RWPE2 (cell line): Measurements from ENCODE around the gene HTT-AS.
"Not testable (repeated sequence)": the region's sequence is repeated elsewhere in the genome, so short reads cannot be mapped to it uniquely, and the experiment has no call there.

ENCODE experiments used
- ATAC-seq: fragments of 200-7000 bp; cut with Tn5 transposase; 3 replicates; pipeline ENCODE4 v1.9.1; 2021; ENCODE audit warnings: low read depth
- DNase-seq: peaks from one replicate; pipeline ENCODE4 v3.0.0-alpha.2; 2020; ENCODE audit warnings: low spot score
- H3K27ac ChIP-seq: fragments of 450-650 bp; 2 replicates; pipeline ENCODE4 v1.5.1; 2017; ENCODE audit warnings: mild to moderate bottlenecking; ENCODE audit not compliant: poor library complexity, severe bottlenecking
- H3K27me3 ChIP-seq: fragments of 250-450 bp; sonication (Bioruptor Pico); 2 replicates; pipeline ENCODE4 v1.5.1; 2021; ENCODE audit warnings: mild to moderate bottlenecking, moderate library complexity; ENCODE audit not compliant: insufficient read depth, poor library complexity, severe bottlenecking
- H3K36me3 ChIP-seq: fragments of 250-450 bp; sonication (Bioruptor Pico); 2 replicates; pipeline ENCODE4 v1.5.1; 2020; ENCODE audit warnings: low read depth, mild to moderate bottlenecking, moderate library complexity
- H3K4me1 ChIP-seq: fragments of 250-450 bp; sonication (Bioruptor Pico); 2 replicates; pipeline ENCODE4 v1.5.1; 2021; ENCODE audit warnings: mild to moderate bottlenecking, moderate library complexity; ENCODE audit not compliant: insufficient read depth, poor library complexity, severe bottlenecking
- H3K4me3 ChIP-seq: fragments of 250-450 bp; sonication (Bioruptor Pico); 2 replicates; pipeline ENCODE4 v1.5.1; 2021; ENCODE audit warnings: mild to moderate bottlenecking, moderate library complexity; ENCODE audit not compliant: severe bottlenecking
- H3K9me3 ChIP-seq: fragments of 250-450 bp; sonication (Bioruptor Pico); 2 replicates; pipeline ENCODE4 v1.5.1; 2021; ENCODE audit warnings: mild to moderate bottlenecking, moderate library complexity; ENCODE audit not compliant: severe bottlenecking
- CTCF ChIP-seq: fragments of 450-650 bp; IDR thresholded peaks from one replicate; pipeline ENCODE4 v1.5.1; 2017; ENCODE audit warnings: mild to moderate bottlenecking, moderate library complexity; ENCODE audit not compliant: poor library complexity, severe bottlenecking

Gene HTT-AS

DNA sequence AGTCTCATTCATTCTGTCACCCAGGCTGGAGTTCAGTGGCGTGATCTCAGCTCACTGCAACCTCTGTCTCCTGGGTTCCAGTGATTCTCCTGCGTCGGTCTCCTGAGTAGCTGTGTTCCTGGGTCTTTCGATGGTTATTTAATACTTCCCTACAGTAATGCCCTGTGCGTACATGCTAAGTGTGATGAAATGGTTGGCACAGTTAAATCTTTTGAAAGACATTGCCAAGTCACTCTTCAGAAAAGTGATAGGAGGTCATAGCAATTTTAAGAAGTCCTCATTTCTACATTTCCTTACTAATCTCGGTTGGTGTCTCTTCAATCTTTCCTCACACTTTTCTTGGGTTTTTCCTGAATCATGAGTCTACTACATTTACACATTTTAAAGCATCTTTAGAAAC lies 14.4 kb downstream of the HTT-AS start:
- Histone ChIP-seq H3K4me3 (no peak overlapping the region), H3K9me3 (no peaks in the 10 kb centered on the region), H3K27me3 (no peaks in the 10 kb centered on the region), H3K36me3 (no peaks in the 10 kb centered on the region), H3K27ac (no peak overlapping the region), H3K4me1 (no peaks in the 10 kb centered on the region)
- ATAC-seq: no peak
- no peak for DNase-seq
- no peak for TF ChIP-seq CTCF

DNA sequence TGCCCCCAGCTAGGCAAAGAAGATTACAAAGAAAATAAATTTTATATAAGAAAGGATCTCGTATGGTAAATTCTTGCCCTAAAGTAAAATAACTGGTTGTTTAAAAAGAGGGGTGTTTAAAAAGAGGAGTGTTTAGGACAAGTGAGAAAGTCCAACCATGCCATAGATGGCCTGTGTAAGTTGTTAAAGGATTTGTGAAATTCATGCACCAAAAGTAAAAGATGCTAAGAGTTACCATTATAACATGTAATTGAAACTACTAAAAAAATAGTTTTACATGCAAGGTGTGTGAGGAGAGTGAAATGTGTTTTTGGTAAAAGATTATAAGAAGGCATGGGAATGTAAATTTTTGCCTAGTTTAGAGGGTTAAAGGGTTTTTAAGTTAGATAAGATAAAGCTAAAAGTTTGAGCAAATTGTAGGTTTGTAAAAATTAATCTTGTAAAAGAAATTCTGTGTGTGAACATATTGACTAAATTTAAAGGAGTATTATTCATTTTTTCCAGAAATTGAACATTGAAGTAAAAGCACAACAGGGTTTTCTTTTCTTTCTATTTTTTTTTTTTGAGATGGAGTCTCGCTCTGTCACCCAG lies 20.1 kb downstream of the HTT-AS start:
- ATAC-seq (no peak), DNase-seq (no peak)
- Histone ChIP-seq H3K27ac (no peak overlapping the region), H3K36me3 (no peaks in the 10 kb centered on the region), H3K27me3 (no peaks in the 10 kb centered on the region), H3K4me3 (no peak overlapping the region), H3K9me3 (no peaks in the 10 kb centered on the region), H3K4me1 (no peaks in the 10 kb centered on the region)
- TF ChIP-seq CTCF: no peak

DNA sequence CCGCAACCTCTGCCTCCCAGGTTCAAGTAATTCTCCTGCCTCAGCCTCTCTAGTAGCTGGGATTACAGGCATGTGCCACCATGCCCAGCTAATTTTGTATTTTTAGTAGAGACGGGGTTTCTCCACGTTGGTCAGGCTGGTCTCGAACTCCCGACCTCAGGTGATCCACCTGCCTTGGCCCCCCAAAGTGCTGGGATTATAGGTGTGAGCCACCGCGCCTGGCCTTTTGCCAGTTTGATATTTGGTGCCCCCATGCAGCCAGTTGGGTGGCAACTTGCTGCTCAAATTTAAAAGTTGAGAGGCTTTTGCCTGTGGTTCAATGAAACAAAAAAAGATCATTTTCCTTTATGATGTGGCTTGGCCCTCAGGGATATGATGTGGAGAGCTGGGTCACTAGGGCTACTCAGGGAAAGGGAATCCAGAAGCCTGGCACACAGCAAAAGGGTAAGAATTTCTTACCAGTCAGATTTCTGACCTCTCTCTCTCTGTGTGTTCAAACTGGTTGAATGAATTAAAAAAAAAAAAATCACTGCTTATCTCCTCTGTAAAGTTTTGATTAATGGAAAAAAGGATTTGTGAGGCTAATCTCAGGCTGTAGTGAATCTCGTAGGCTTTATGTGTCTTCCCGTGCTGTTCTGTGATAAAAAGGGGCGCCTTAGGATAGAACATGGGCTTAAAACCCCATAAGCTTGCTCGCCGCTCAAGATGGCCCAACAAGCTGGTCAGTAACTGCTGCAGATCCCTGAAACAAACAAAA lies 23.0 kb downstream of the HTT-AS start:
- not testable (repeated sequence) for H3K4me3 ChIP-seq, H3K36me3 ChIP-seq, DNase-seq, H3K9me3 ChIP-seq, H3K27ac ChIP-seq, ATAC-seq, H3K27me3 ChIP-seq, H3K4me1 ChIP-seq

DNA sequence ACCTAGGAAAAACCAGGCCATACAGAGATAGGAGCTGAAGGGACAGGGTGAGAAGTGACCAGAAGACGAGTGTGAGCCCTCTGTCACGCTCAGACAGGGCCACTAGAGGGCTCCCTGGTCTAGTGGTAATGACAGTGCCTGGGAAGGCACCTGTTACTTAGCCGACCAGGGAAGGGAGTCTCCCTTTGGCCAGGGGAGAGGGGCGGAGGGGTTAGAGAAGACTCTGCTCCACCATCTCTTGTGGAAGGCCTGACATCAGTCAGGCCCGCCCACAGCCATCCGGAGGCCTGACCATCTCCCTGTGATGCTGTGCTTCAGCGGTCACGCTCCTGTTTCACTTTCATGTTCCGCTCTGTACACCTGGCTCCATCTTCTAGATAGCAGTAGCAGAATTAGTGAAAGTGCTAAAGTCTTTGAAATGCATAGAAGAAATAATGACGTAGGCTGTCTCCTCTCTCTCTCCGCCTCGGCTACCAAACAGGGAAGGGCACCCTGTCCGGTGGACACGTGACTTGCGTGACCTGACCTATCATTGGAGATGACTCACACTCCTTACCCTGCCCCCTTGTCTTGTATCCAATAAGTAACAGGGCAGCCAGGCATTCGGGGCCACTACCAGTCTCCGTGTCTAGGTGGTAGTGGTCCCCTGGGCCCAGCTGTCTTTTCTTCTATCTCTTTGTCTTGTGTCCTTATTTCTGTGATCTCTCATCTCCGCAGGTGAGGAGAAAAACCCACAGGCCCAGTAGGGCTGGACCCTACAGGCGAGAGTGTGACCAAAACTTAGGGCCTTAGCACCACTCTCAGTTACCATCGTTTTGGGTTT lies 26.7 kb downstream of the HTT-AS start:
- H3K4me1 ChIP-seq: no peaks in the 10 kb centered on the region
- H3K36me3 ChIP-seq: no peaks in the 10 kb centered on the region
- no peaks in the 10 kb centered on the region for H3K27me3 ChIP-seq
- TF ChIP-seq CTCF: peak; percentile 81
- ATAC-seq (peak; percentile 66), DNase-seq (no peak)
- H3K27ac ChIP-seq: no peak overlapping the region
- H3K4me3 ChIP-seq: no peak overlapping the region
- no peaks in the 10 kb centered on the region for H3K9me3 ChIP-seq

DNA sequence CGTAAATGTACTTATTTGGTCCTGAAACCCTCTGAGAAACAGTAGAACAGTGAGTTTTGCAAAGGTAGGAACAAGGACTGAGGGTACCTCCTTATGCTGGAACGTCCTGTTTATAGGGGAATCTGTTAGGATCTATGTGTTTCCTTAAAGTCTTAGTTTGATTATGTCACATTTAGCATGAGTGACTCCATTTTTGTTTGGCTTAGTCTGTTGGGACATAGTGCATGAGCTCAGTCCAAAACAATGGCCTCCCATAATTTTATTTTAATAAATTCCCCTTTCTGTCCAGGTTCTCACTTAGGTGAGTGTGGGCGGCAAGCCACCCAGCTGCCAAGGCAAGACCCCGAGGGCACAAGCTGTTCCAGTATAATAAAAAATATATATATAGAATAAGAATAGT lies 27.7 kb downstream of the HTT-AS start:
- DNase-seq (no peak), ATAC-seq (no peak)
- Histone ChIP-seq H3K9me3 (no peaks in the 10 kb centered on the region), H3K27me3 (no peaks in the 10 kb centered on the region), H3K4me3 (no peak overlapping the region), H3K27ac (no peak overlapping the region), H3K36me3 (no peaks in the 10 kb centered on the region), H3K4me1 (no peaks in the 10 kb centered on the region)
- TF ChIP-seq CTCF: no peak
